ENCODE data around the gene IL6. TPM values are rescaled to one million over a fixed set of nuclear protein-coding genes. Genes with fewer than 3 reads are reported as not detected.
"Not testable (repeated sequence)": the region's sequence is repeated elsewhere in the genome, so short reads cannot be mapped to it uniquely, and the experiment has no call there.

IL6 gene
- total RNA-seq, result 1 to 10 TPM; 1.1 to 1.4 TPM

DNA sequence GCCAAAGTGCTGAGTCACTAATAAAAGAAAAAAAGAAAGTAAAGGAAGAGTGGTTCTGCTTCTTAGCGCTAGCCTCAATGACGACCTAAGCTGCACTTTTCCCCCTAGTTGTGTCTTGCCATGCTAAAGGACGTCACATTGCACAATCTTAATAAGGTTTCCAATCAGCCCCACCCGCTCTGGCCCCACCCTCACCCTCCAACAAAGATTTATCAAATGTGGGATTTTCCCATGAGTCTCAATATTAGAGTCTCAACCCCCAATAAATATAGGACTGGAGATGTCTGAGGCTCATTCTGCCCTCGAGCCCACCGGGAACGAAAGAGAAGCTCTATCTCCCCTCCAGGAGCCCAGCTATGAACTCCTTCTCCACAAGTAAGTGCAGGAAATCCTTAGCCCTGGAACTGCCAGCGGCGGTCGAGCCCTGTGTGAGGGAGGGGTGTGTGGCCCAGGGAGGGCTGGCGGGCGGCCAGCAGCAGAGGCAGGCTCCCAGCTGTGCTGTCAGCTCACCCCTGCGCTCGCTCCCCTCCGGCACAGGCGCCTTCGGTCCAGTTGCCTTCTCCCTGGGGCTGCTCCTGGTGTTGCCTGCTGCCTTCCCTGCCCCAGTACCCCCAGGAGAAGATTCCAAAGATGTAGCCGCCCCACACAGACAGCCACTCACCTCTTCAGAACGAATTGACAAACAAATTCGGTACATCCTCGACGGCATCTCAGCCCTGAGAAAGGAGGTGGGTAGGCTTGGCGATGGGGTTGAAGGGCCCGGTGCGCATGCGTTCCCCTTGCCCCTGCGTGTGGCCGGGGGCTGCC, at the start of gene IL6:
TSS of gene IL6 (plus strand) at position 294 of the 807 bp plus-strand sequence. CDS start at position 357, 63 bp downstream.
- ChIA-PET CTCF (interaction anchor here (1.2 to 6.8 kb wide), 4 partner anchors 8 to 166 kb away, joined by 3 to 87 read pairs (median 4); no protein-coding TSS in a partner anchor), POLR2A (interaction anchor here (1.0 kb wide), 1 partner anchor 126 kb away, joined by 3 read pairs; no protein-coding TSS in a partner anchor)

GRCh38 chr7:22677263-22677662, 49.7 kb upstream of the IL6 start:
- ChIA-PET POLR2A (interaction anchor here (0.6 kb wide), 1 partner anchor 19 kb away, joined by 5 read pairs; no protein-coding TSS in a partner anchor), CTCF (interaction anchor here (0.6 to 1.0 kb wide), 3 partner anchors 14 to 21 kb away, joined by 3 to 4 read pairs (median 3); no protein-coding TSS in a partner anchor)

DNA sequence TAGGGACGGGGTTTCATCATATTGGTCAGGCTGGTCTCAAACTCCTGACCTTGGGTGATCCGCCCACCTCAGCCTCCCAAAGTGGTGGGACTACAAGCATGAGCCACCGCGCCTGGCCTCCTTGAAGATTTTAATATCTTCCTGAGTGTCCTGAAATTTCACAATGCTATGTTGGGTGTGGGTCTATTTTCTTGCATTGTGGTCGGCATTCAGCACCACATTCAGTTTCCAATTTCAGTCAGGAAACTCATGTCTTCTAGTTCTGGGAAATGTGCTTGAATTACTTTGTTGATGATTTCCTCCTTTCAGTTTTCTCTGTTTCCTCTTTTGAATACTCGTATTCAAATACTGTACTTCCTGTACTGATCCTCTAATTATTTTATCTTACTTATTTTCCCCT, 49.3 kb upstream of the IL6 start:
- POLR2A ChIA-PET, result no interaction called here
- CTCF ChIA-PET, result interaction anchor here (0.8 to 1.0 kb wide), 2 partner anchors 15 to 20 kb away, joined by 3 read pairs; no protein-coding TSS in a partner anchor

DNA sequence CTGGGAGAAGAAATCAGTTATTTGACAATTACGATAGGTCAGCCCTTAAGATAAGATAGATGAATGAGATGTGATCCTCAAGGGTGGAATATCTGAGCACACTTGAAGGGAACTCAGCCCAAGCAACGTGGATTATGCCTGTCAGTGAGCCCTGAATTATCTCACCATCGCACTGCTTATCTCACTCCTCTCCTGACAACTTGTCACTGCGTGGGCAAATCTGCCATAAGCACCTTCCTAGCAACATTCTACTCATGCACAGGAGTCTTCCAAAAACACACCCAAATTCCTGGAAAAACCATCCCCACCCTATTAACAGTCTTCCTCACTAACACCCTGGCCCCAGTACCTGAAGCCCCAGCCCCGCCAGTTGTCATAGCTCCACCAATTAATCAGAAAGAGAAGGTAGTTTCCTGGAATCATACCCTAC, 46.5 kb upstream of the IL6 start:
- POLR2A ChIA-PET, result interaction anchor here (0.5 kb wide), 1 partner anchor 122 kb away, joined by 4 read pairs; no protein-coding TSS in a partner anchor
- CTCF ChIA-PET, result no interaction called here

- ChIA-PET CTCF (no interaction called here), POLR2A (no interaction called here)
These were observed 45.7 kb upstream of the IL6 start for GRCh38 chr7:22681312-22681711.

DNA sequence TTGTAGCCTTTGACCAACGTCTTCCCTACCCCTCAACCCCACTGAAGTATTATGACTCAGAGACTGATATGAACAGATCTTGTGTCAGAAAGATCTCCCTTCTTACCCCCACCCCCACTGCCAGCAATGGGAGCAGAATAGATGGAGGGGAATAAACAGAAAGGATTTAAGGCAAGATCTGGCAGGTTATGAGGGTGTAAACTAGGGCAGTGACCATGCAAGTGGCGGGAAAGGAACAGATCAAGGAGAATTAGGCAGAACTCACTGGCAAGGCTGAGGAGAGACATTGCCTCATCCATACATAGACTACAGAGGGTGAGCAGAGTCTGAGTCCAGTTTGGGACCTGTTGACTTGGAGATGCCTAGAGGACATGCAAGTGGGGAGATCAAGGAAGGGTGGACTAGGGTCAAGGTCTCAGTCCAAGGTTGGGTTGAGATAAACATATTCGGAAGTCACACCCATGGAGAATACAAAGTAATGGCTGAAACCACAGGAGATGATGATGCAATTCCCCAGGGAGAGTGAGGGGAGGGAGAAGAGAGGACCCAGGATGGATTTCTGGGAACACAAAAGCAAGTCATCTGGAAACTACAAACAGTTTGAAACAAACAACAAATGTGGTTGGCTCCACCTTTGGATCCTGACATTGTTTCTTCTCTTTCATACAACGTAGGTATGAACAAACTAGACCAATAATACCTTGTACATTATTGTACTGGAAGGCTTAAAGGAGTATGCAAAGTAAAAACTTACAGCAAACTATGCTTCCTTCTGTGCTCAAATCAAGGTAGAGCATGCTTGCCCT, 44.9 kb upstream of the IL6 start:
- ChIA-PET POLR2A (no interaction called here), CTCF (no interaction called here)

GRCh38 chr7:22683379-22683778, 43.6 kb upstream of the IL6 start:
- CTCF ChIA-PET, result no interaction called here
- POLR2A ChIA-PET, result no interaction called here

DNA sequence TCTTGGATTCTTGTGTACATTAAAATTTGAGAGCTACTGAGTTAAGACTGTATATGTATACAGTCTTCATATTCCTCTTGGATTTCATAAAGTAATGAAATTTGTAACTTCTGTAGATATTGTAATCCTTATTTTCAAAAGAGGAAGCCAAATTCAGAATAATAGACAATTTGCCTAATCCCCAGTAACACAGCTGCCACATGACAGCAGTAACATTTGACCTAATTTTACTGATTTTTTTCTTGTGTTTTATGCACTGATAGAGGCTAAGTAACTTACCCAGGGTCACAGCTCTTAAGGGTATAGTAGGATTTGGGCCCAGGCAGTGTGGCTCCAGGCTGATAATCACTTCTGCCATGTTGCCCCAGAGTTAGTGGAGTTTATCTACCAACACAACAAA, 40.4 kb upstream of the IL6 start:
- ChIA-PET POLR2A (no interaction called here), CTCF (no interaction called here)

DNA sequence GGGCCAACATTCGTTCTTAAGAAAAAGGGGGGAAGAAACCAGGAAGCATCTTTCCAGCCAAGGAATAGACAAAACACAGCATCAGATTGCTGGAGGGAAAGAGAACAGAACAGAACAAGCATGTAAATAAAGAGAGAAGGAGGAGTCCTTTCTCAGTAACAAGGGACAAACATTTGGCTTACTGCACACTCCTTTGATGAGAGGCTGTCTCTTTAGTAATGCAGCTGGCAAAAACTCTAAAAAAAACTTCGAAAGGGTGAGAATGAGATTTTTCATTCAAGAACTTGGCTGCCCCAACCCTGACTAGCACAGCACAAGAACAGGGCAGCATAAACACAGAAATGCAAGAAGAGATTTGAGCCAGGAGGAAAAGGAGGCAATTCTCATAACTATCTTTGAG, 38.9 kb upstream of the IL6 start:
- CTCF ChIA-PET, result no interaction called here
- POLR2A ChIA-PET, result no interaction called here

DNA sequence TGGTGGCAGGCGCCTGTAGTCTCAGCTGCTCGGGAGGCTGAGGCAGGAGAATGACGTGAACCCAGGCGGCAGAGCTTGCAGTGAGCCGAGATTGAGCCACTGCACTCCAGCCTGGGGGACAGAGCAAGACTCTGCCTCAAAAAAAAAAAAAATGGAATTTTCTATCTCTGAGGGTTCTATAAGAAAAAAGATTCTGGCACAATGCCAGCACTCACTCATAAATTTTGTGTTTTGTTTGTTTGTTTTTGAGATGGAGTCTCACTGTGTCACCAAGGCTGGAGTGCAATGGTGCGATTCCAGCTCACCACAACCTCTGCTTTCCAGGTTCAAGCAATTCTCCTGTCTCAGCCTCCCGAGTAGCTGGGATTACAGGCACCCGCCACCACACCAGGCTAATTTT, 38.1 kb upstream of the IL6 start:
- POLR2A ChIA-PET, CTCF ChIA-PET: not testable (repeated sequence)

- CTCF ChIA-PET, result interaction anchor here (1.2 to 1.3 kb wide), 2 partner anchors 31 to 133 kb away, joined by 3 read pairs; no protein-coding TSS in a partner anchor
These were observed 32.3 kb upstream of the IL6 start for GRCh38 chr7:22694597-22695207.

DNA sequence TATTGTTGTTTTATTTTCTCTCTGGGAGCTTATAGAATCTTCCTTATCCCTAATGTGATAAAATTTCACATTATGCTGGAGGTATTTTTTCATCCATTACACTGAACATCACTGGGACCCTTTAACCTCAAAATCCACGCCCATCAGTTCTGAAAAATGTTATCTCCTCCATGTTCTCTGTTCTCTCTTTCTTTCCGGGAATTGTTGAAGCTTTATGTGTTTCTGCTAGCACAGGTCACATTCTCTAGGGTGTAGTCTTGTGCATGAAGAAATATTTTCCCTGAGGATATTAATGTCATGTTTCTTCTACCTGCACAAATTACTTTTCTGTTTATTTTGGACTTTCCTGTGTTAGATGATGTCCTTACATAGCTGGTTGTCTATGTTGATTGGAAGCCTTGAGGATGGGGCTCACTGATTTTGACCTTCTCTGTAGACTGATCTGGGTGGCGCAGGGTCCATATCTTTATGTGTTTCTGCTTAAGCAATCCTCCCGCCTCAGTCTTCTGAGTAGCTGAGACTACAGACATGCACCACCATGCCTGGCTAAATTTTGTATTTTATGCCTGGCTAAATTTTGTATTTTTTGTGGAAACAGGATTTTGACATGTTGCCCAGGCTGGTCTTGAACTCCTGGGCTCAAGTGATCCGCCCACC, 31.4 kb upstream of the IL6 start:
- ChIA-PET CTCF (interaction anchor here (1.2 to 2.0 kb wide), 3 partner anchors 30 to 135 kb away, joined by 3 to 5 read pairs (median 3); no protein-coding TSS in a partner anchor), POLR2A (no interaction called here)

More at GRCh38 chr7:22694597-22695207, 32.3 kb upstream of the IL6 start:
- POLR2A ChIA-PET, result no interaction called here

GRCh38 chr7:22696541-22697228, 30.3 kb upstream of the IL6 start:
- CTCF ChIA-PET, result interaction anchor here (0.7 to 2.0 kb wide), 4 partner anchors 25 to 137 kb away, joined by 3 to 6 read pairs (median 4); no protein-coding TSS in a partner anchor
- POLR2A ChIA-PET, result interaction anchor here (0.6 kb wide), 1 partner anchor 20 kb away, joined by 5 read pairs; no protein-coding TSS in a partner anchor

DNA sequence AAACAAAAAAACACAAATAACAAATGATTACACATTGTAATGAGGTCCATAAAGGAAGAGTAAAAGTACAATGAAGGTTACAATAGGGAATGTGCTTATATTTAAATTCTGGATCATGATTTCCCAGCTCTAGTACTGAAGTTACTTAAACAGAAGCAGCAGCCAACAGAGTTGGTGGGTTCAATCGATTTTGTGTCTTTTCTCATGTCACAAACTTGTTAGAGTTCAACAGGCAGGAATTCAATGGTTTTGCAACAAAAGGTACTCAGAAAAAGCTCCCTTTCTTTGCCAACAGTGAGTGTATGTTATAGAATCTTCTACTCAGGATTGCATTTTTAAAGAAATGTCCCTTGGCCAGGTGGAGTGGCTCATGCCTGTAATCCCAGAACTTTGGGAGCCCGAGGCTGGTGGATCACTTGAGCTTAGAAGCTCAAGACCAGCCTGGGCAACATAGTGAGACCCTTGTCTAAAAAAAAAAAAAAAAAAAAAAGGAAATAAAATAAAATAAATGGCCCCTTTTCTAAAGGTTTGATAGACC, 29.6 kb upstream of the IL6 start:
- CTCF ChIA-PET, result interaction anchor here (0.7 to 2.0 kb wide), 5 partner anchors 20 to 415 kb away, joined by 3 to 7 read pairs (median 5); no protein-coding TSS in a partner anchor
- POLR2A ChIA-PET, result no interaction called here

GRCh38 chr7:22697876-22698606, 29.0 kb upstream of the IL6 start:
- CTCF ChIA-PET, result interaction anchor here (0.6 to 1.4 kb wide), 4 partner anchors 21 to 414 kb away, joined by 3 to 7 read pairs (median 3); no protein-coding TSS in a partner anchor

GRCh38 chr7:22698767-22699166, 28.2 kb upstream of the IL6 start:
- POLR2A ChIA-PET, result no interaction called here
- CTCF ChIA-PET, result interaction anchor here (0.6 kb wide), 1 partner anchor 189 kb away, joined by 3 read pairs; no protein-coding TSS in a partner anchor

More at GRCh38 chr7:22697876-22698606, 29.0 kb upstream of the IL6 start:
- POLR2A ChIA-PET, result no interaction called here

DNA sequence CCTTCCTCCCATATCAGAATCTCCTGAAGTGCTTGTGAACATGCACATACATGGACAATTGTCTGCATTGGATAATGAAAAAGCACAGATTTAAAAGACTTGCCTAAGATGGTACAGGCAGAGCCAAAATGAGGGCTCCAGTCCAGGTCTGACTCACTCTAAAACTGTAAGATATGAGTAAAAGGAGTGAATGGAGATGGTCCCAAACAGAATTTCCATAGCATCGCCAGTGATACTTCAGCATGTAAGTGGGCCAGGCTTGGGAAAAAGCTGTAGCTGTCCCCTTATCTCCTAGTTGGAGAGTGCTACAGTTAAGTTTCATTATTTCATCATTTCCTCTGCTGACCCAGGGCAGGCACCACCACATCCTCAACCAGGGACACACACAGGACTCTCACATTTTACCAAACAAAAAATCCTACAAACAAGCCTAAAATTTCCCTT, 26.4 kb upstream of the IL6 start:
- POLR2A ChIA-PET, result no interaction called here
- CTCF ChIA-PET, result no interaction called here

Data from activated CD8-positive, alpha-beta memory T cell treated with anti-CD3 and anti-CD28 coated beads for 36 hours (primary cell).